ENCODE data around the gene SLC22A23. TPM values are rescaled to one million over a fixed set of nuclear protein-coding genes. Genes with fewer than 3 reads are reported as not detected.

The SLC22A23 gene
- total RNA-seq: 10 to 100 TPM; 11.1 to 13.3 TPM
- polyA plus RNA-seq (2013, experiment 1 of 2): 21.0 TPM
- 18.4 TPM for polyA plus RNA-seq (2013, experiment 2 of 2)
- long read RNA-seq, experiment 1, partial matches to known transcripts: 0 of 2 reads
- long read RNA-seq, experiment 1, other reads (novel, unspliced or antisense): 2 of 2 reads
- long read RNA-seq, experiment 2, full-length matches to known transcripts: 9 of 17 reads
- long read RNA-seq, experiment 2, partial matches to known transcripts: 3 of 17 reads
- long read RNA-seq, experiment 2, other reads (novel, unspliced or antisense): 5 of 17 reads
- long read RNA-seq, experiment 3, full-length matches to known transcripts: 1 of 10 reads
- long read RNA-seq, experiment 3, partial matches to known transcripts: 2 of 10 reads
- long read RNA-seq, experiment 3, other reads (novel, unspliced or antisense): 7 of 10 reads
- long read RNA-seq, experiment 4, partial matches to known transcripts: 0 of 1 reads
- long read RNA-seq, experiment 4, other reads (novel, unspliced or antisense): 1 of 1 reads

- Histone ChIP-seq H3K9me3 (ENCODE audit: control insufficient read depth, low read length) (no peaks in the 10 kb centered on the region), H3K4me1 (ENCODE audit: control insufficient read depth, insufficient read depth, low read length) (peaks cover 2% of the 10 kb centered on the region), H3K9ac (ENCODE audit: extremely low read depth, low read length, poor library complexity, severe bottlenecking) (no peak within 1 kb of the TSS), H3K27ac (ENCODE audit: low read depth, low read length) (no peak within 1 kb of the TSS), H3K27me3 (ENCODE audit: control insufficient read depth, insufficient read depth, low read length, poor library complexity, severe bottlenecking) (peaks cover 68% of the 10 kb centered on the region), H3K4me3 (ENCODE audit: low read length) (peak within 1 kb of the TSS; percentile 82), H3K36me3 (ENCODE audit: control insufficient read depth, insufficient read depth, low read length) (no peaks in the 10 kb centered on the region)
- TF ChIP-seq CTCF (conservative IDR thresholded peaks at IDR 0.05): peak; percentile 89
- Mint-ChIP-seq H3K27ac (no peak within 1 kb of the TSS), H3K4me3 (peak within 1 kb of the TSS; percentile 57), H3K36me3 (ENCODE audit: low read depth) (no peaks in the 10 kb centered on the region), H3K4me1 (peaks cover 22% of the 10 kb centered on the region), H3K9me3 (peaks cover 2% of the 10 kb centered on the region), H3K27me3 (ENCODE audit: insufficient read depth) (peaks cover 30% of the 10 kb centered on the region)
- peak; percentile 95 for DNase-seq
- WGBS, 2 experiments (ENCODE audit: insufficient coverage in 1 of 2, insufficient read length in 1 of 2): 0% methylated on average over 24 to 91 of the region's 97 CpGs
These were observed at the start of gene SLC22A23 for GRCh38 chr6:3456898-3457709. TSS of gene SLC22A23 (minus strand) at chr6:3457050. CDS start at chr6:3456559, 491 bp downstream.

- TF ChIP-seq CTCF (conservative IDR thresholded peaks at IDR 0.05): no peak
- H3K4me1 ChIP-seq (ENCODE audit: control insufficient read depth, insufficient read depth, low read length): no peaks in the 10 kb centered on the region
- WGBS, 2 experiments (ENCODE audit: insufficient coverage in 1 of 2, insufficient read length in 1 of 2): 91 to 93% methylated on average over 3 to 4 of the region's 4 CpGs
- no peak overlapping the region for H3K9ac ChIP-seq (ENCODE audit: extremely low read depth, low read length, poor library complexity, severe bottlenecking)
- H3K36me3 ChIP-seq (ENCODE audit: control insufficient read depth, insufficient read depth, low read length): no peaks in the 10 kb centered on the region
- no peak overlapping the region for H3K27ac ChIP-seq (ENCODE audit: low read depth, low read length)
- H3K27me3 ChIP-seq (ENCODE audit: control insufficient read depth, insufficient read depth, low read length, poor library complexity, severe bottlenecking): no peaks in the 10 kb centered on the region
- H3K4me3 ChIP-seq (ENCODE audit: low read length): no peak overlapping the region
- Mint-ChIP-seq H3K27ac (no peak overlapping the region), H3K36me3 (ENCODE audit: low read depth) (no peaks in the 10 kb centered on the region), H3K9me3 (peaks cover 2% of the 10 kb centered on the region), H3K4me3 (no peak overlapping the region), H3K4me1 (peaks cover 13% of the 10 kb centered on the region), H3K27me3 (ENCODE audit: insufficient read depth) (no peaks in the 10 kb centered on the region)
- no peak for DNase-seq
- no peaks in the 10 kb centered on the region for H3K9me3 ChIP-seq (ENCODE audit: control insufficient read depth, low read length)
These were observed 49.4 kb upstream of the SLC22A23 start for GRCh38 chr6:3506200-3506599.

- Mint-ChIP-seq H3K9me3 (peaks cover 2% of the 10 kb centered on the region), H3K4me1 (peaks cover 9% of the 10 kb centered on the region), H3K36me3 (ENCODE audit: low read depth) (no peaks in the 10 kb centered on the region), H3K27ac (no peak overlapping the region), H3K27me3 (ENCODE audit: insufficient read depth) (no peaks in the 10 kb centered on the region), H3K4me3 (no peak overlapping the region)
- Histone ChIP-seq H3K27ac (ENCODE audit: low read depth, low read length) (no peak overlapping the region), H3K27me3 (ENCODE audit: control insufficient read depth, insufficient read depth, low read length, poor library complexity, severe bottlenecking) (no peaks in the 10 kb centered on the region), H3K9me3 (ENCODE audit: control insufficient read depth, low read length) (no peaks in the 10 kb centered on the region), H3K4me3 (ENCODE audit: low read length) (no peak overlapping the region), H3K9ac (ENCODE audit: extremely low read depth, low read length, poor library complexity, severe bottlenecking) (no peak overlapping the region), H3K4me1 (ENCODE audit: control insufficient read depth, insufficient read depth, low read length) (no peaks in the 10 kb centered on the region), H3K36me3 (ENCODE audit: control insufficient read depth, insufficient read depth, low read length) (no peaks in the 10 kb centered on the region)
- no peak for DNase-seq
- WGBS, 2 experiments (ENCODE audit: insufficient coverage in 1 of 2, insufficient read length in 1 of 2): 91 to 92% methylated on average over 12 to 13 of the region's 13 CpGs
- no peak for TF ChIP-seq CTCF (conservative IDR thresholded peaks at IDR 0.05)
These were observed 48.3 kb upstream of the SLC22A23 start for GRCh38 chr6:3504938-3505805.
